ENCODE results near the gene NINL. TPM values are rescaled to one million over a fixed set of nuclear protein-coding genes. Genes with fewer than 3 reads are reported as not detected.

The NINL gene
- total and polyA plus RNA-seq, 12 donors = 1.3 to 17.9 (median 3.8) TPM

DNA sequence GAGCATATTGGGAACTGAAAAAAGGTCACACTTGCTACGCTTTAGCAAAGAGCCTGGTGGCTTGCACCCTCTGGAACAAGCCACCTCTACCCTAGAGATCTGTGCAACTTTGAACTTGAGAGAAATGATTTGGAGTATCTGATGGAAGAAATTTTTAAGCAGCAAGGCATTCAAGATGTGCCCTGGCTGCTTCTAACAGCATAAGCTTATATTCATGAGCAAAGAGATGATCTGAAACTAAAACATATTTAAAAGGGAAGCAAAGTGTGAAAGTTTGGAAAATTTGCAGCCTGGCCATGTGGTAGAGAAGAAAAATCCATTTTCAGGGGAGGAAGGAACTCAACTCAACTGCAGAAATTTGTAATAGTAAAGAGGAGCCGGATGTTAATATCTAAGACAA lies 71.1 kb downstream of the NINL start:
- H3K4me3 ChIP-seq = no peak overlapping the region
- peaks cover 0 to 64% (median 10%) of the 10 kb centered on the region in 9 donors for H3K36me3 ChIP-seq
- H3K9me3 ChIP-seq = peaks cover 0 to 39% (median 19%) of the 10 kb centered on the region in 11 donors
- ATAC-seq = no peak
- H3K4me1 ChIP-seq = no peaks in the 10 kb centered on the region
- no peak for DNase-seq
- intact Hi-C loops (cut with DNase I) = loop anchor here in 1 of 10 donors (10.0 kb wide), 1 partner anchor 59 kb away; no protein-coding TSS in a partner anchor
- WGBS, 2 donors = 96 to 99% methylated on average over 2 of the region's 2 CpGs
- no peaks in the 10 kb centered on the region for H3K27me3 ChIP-seq
- TF ChIP-seq, protein P1, sequence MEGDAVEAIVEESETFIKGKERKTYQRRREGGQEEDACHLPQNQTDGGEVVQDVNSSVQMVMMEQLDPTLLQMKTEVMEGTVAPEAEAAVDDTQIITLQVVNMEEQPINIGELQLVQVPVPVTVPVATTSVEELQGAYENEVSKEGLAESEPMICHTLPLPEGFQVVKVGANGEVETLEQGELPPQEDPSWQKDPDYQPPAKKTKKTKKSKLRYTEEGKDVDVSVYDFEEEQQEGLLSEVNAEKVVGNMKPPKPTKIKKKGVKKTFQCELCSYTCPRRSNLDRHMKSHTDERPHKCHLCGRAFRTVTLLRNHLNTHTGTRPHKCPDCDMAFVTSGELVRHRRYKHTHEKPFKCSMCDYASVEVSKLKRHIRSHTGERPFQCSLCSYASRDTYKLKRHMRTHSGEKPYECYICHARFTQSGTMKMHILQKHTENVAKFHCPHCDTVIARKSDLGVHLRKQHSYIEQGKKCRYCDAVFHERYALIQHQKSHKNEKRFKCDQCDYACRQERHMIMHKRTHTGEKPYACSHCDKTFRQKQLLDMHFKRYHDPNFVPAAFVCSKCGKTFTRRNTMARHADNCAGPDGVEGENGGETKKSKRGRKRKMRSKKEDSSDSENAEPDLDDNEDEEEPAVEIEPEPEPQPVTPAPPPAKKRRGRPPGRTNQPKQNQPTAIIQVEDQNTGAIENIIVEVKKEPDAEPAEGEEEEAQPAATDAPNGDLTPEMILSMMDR (IDR thresholded peaks at IDR 0.05) = no peak
- no peak overlapping the region for H3K27ac ChIP-seq

DNA sequence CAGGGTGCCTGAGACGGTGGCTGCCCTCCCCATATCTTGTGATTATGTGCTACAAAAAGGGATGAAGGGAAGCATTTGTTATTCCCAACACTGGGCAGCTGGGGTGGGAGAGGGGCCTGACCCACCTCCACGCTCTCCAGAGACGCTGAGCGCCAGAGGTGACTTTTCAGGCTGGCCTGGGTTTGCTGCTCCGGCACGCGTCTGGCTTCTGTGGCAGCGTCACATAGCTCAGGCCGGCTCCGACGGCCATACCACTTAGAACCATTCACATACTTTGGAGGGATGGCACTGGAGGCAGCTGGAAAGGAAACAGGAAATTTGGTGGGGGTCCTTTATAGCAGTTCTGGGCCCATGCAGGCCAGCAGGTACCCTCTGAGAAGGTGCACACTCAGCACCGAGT lies 72.6 kb downstream of the NINL start:
- 94 to 95% methylated on average over 12 of the region's 12 CpGs for WGBS, 2 donors
- no peak for DNase-seq

DNA sequence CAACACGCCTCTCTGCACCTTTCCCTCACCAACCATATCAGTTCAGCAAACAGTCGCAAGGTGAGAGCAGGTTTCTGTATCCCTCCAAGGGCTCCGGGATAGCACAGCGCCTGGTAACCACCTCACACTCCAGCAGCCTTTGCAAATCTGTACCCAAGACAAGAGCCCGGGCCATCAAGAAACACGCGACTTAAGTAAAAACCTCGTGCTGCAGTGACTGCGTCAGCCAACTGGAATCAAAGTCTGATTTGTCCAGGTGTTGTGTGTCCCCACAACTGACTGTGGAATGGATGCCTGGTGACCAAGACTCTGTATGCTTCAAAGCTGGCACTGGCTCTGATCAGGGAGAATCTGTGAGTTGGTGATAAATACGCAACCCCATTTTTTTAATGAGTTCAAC lies 74.1 kb downstream of the NINL start:
- H3K9me3 ChIP-seq = peaks cover 0 to 33% (median 19%) of the 10 kb centered on the region in 11 donors

More for the DNA sequence above, 72.6 kb downstream of the NINL start:
- Histone ChIP-seq H3K27ac (no peak overlapping the region), H3K36me3 (peaks cover 0 to 73% (median 10%) of the 10 kb centered on the region in 9 donors), H3K27me3 (no peaks in the 10 kb centered on the region), H3K4me3 (no peak overlapping the region), H3K9me3 (peaks cover 0 to 39% (median 19%) of the 10 kb centered on the region in 11 donors), H3K4me1 (no peaks in the 10 kb centered on the region)
- TF ChIP-seq, protein P1 (IDR thresholded peaks at IDR 0.05) = no peak
- ATAC-seq = no peak
- intact Hi-C loops (cut with DNase I) = loop anchor here in 1 of 10 donors (10.0 kb wide), 1 partner anchor 58 kb away; no protein-coding TSS in a partner anchor

DNA sequence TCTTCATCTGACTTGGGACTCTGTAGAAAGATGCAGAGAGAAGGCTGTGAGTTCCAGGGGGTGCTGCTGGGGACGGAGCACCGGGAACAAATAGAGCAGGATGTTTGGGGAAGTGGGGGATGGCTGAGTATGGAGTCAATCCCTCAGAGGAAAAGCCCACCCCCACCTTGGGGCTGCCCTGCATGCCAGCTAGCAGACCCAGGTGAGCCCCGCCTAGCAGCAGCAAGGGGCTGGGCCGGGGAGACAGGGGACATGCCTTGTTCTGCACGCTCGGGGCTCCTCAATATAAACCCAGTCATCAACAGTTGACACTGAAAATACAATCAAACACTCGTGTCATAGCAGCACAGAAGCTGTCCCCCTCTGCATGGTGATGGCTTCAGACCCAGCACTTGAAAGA lies 74.6 kb downstream of the NINL start:
- no peaks in the 10 kb centered on the region for H3K4me1 ChIP-seq
- no peak overlapping the region for H3K4me3 ChIP-seq
- peaks cover 0 to 69% (median 10%) of the 10 kb centered on the region in 9 donors for H3K36me3 ChIP-seq
- TF ChIP-seq, protein P1 (IDR thresholded peaks at IDR 0.05) = no peak
- no peak for ATAC-seq
- H3K27me3 ChIP-seq = no peaks in the 10 kb centered on the region
- peaks cover 0 to 29% (median 19%) of the 10 kb centered on the region in 11 donors for H3K9me3 ChIP-seq
- no peak overlapping the region for H3K27ac ChIP-seq
- 90 to 93% methylated on average over 7 of the region's 7 CpGs for WGBS, 2 donors
- no peak for DNase-seq
- intact Hi-C loops (cut with DNase I) = loop anchor here in 1 of 10 donors (10.0 kb wide), 1 partner anchor 56 kb away; no protein-coding TSS in a partner anchor

More for the DNA sequence above, 74.1 kb downstream of the NINL start:
- DNase-seq (no peak), ATAC-seq (no peak)
- Histone ChIP-seq H3K27ac (no peak overlapping the region), H3K4me1 (no peaks in the 10 kb centered on the region), H3K4me3 (no peak overlapping the region), H3K36me3 (peaks cover 0 to 74% (median 10%) of the 10 kb centered on the region in 9 donors), H3K27me3 (no peaks in the 10 kb centered on the region)
- intact Hi-C loops (cut with DNase I) = loop anchor here in 1 of 10 donors (10.0 kb wide), 1 partner anchor 56 kb away; no protein-coding TSS in a partner anchor
- 95 to 97% methylated on average over 10 of the region's 10 CpGs for WGBS, 2 donors
- TF ChIP-seq, protein P1 (IDR thresholded peaks at IDR 0.05) = no peak

Measured in heart right ventricle (tissue), 16 donors.